NCI-H524 treated with DMSO at 0.1 percent for 48 hours (cell line): ENCODE data around the gene TSPEAR.
"Not testable (repeated sequence)": the region's sequence is repeated elsewhere in the genome, so short reads cannot be mapped to it uniquely, and the experiment has no call there.

Experiments used
- DNase-seq: peaks from one replicate; lab custom pipeline; 2025; lab: John Stamatoyannopoulos, UW

TSPEAR gene

GRCh38 chr21:44603109-44603875 is 108.1 kb downstream of the TSPEAR start:
- no peak for DNase-seq

DNA sequence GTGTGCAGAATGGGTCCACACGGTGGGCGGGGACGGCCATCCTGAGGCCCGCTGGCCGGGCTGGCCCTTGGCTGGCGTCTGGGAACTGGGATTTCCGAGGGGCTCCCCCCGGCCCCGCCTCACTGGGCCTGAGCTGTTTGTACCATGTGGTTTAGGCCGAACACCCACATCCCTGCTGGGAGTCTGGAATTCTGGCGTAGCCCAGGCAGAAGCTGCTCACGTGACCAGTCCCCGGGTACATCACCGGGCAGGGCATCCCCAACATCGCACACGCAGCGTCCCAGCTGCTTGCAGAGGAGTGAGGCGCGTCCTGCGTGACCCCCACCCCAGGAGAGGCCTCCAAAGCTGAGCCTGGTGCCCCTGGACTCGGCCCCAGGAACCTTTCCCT is 108.9 kb downstream of the TSPEAR start:
- no peak for DNase-seq

- peak; percentile 58 for DNase-seq
These were observed 109.5 kb downstream of the TSPEAR start for GRCh38 chr21:44601596-44602462.

GRCh38 chr21:44601091-44601490 is 110.3 kb downstream of the TSPEAR start:
- DNase-seq, result not testable (repeated sequence)

DNA sequence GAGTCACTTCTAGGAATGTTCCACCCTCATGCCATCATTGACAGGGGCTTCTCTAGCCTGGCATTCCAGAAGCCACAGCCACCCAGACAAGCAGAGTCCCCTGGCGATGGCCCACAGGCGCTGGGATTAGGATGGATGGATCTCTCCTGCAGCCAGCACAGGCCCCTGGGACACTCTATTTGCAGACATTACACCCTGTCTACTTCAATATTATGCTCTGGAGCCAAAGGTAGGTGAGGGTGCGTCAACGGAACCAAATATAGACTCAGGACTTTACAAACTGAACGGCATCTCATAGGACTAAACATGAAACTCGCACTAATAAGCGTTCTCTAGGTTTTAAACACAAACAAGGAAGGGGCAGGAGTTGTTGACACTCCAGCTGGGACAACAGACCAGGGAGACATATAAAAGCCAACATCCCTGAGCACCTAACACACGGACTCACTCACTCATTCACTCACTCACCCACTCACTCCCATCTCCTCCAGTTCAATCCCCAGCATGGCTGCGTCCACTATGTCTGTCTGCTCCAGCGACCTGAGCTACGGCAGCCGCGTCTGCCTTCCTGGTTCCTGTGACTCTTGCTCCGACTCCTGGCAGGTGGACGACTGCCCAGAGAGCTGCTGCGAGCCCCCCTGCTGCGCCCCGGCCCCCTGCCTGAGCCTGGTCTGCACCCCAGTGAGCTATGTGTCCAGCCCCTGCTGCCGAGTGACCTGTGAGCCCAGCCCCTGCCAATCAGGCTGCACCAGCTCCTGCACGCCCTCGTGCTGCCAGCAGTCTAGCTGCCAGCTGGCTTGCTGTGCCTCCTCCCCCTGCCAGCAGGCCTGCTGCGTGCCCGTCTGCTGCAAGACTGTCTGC is 111.0 kb downstream of the TSPEAR start, which contains the start of gene KRTAP10-7:
KRTAP10-7 (plus strand) TSS at position 480 of the 861 bp plus-strand sequence; CDS start at position 505, 25 bp downstream.
- not testable (repeated sequence) for DNase-seq

- DNase-seq, result no peak
These were observed 111.9 kb downstream of the TSPEAR start for GRCh38 chr21:44599264-44600029.

DNA sequence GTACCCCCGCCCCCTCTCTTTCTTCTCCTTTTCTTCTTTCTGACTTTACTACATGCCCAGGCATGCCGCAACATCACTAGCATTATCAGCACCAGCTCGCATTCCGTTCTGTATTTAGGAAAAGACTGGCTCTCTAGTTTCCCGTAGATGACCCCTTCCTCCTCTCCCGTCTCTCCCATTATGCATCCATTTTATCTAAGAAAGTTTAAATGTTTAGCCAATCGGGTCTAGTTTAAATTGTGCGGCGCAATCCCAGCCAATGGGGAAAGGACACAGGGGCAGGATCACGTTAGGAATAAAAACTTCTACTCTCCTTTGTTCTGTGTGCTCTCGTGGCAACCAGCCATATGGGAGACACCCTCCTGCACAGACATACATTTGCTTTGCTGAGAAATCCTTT is 113.3 kb downstream of the TSPEAR start:
- DNase-seq, result no peak

DNA sequence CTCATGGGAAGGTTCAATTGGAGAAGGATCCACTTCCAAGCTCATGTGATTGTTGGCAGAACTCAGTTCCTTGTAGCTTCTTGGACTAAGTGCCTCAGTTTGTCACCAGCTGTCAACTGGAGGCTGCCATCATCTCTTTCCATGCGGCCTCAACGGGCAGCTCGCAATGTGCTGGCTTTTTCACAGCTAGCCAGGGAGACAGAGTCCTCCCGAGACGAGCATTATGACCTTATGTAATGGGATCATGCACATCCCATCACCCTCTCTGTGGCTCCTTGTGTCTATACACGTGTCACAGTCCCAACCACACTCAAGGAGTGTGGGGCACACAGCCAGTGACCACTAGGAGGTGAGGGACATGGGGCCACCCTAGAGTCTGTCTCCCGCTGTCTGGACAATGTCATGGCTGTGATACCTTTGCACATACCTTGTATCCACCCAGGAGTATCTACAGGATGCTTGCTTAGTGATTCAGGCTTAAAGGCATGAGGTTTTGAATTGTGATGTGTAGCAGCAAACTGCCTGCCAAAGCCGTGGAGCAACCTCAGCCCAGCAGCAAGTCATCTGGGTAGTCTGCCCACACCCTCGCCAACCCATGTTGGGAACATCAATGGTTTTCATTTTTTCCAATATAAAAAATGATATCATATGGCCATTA is 115.2 kb downstream of the TSPEAR start:
- no peak for DNase-seq

DNA sequence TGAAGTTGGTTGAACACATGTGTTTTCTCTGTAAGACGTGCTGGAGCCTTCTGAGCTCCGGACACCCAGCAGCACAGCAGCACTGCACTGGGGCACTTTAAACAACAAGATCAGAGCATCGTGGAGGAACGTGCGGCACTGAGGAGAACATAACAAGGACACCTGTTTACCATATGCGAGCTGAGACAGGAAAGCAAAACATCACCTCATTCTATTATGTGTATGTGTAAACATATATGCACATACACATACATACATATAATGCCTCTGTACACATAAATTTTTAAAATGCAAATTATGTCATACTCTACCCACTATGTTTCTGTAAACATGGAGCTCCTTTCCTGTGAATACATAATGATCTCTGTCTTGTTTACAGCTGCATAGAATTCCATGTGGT is 115.8 kb downstream of the TSPEAR start:
- DNase-seq, result no peak

GRCh38 chr21:44594406-44594916 is 116.9 kb downstream of the TSPEAR start:
- DNase-seq, result no peak

- no peak for DNase-seq
These were observed 117.6 kb downstream of the TSPEAR start for GRCh38 chr21:44593598-44594405.

- no peak for DNase-seq
These were observed 118.7 kb downstream of the TSPEAR start, which contains the start of gene KRTAP10-6 for GRCh38 chr21:44592446-44593311. Gene KRTAP10-6 (minus strand): TSS chr21:44592505. CDS start chr21:44592484, 21 bp downstream.

- DNase-seq, result not testable (repeated sequence)
These were observed 119.6 kb downstream of the TSPEAR start for GRCh38 chr21:44591801-44592130.

GRCh38 chr21:44590897-44591800 is 120.2 kb downstream of the TSPEAR start:
- DNase-seq, result not testable (repeated sequence)

- DNase-seq, result no peak
These were observed 121.1 kb downstream of the TSPEAR start for GRCh38 chr21:44590311-44590721.

- DNase-seq, result no peak
These were observed 121.6 kb downstream of the TSPEAR start for GRCh38 chr21:44589586-44590305.

GRCh38 chr21:44589094-44589493 is 122.3 kb downstream of the TSPEAR start:
- no peak for DNase-seq
